Activated CD4-positive, alpha-beta T cell treated with anti-CD3 and anti-CD28 coated beads, Interleukin-10, Interleukin-2, amounts not matched to agents 100 ng/mL and 50 ng/mL, durations not matched to agents 16 hours and 8 hours (primary cell): ENCODE data around the gene CCL24.
"Not testable (repeated sequence)": the region's sequence is repeated elsewhere in the genome, so short reads cannot be mapped to it uniquely, and the experiment has no call there.

ENCODE experiments used
- DNase-seq: peaks from one replicate; pipeline ENCODE4 v3.0.0-alpha.2; 2020

CCL24 gene

DNA sequence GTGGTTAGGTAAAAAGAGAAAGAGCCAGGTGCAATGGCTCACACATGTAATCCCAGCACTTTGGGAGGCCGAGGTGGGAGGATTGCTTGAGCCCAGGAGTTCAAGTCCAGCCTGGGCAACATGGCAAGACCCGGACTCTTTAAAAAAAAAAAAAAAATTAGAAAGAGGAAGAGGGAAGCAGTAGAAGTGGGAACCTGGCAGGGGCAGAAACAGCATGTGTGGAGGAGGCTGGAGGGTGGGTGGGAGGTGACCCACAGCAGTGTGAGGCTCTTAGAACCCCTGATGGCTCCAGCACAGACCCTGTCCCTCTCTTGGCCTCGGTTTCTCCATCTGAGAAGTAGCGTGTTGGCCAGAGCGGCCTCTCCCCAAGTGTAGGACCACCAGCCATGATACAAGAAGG lies 4.9 kb upstream of the CCL24 start:
- no peak for DNase-seq

DNA sequence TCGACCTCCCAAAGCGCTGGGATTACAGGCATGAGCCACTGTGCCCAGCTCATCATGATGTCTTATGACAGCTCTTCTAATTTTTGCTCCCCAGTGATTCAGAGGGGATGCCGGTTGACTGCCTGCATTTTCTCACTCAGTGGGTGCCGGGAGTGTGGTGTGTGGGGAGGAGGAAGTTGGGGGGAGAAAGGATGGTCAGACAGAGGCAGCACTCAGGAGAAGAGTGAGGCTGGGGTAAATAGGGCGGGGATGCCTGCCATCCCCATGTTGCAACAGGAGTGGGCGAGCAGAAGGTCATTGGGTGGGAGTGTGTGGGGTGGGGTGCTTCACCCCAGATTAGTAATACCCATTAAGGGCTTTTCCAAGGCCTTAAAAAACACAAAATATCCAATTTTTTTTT lies 3.5 kb upstream of the CCL24 start:
- DNase-seq, result no peak

DNA sequence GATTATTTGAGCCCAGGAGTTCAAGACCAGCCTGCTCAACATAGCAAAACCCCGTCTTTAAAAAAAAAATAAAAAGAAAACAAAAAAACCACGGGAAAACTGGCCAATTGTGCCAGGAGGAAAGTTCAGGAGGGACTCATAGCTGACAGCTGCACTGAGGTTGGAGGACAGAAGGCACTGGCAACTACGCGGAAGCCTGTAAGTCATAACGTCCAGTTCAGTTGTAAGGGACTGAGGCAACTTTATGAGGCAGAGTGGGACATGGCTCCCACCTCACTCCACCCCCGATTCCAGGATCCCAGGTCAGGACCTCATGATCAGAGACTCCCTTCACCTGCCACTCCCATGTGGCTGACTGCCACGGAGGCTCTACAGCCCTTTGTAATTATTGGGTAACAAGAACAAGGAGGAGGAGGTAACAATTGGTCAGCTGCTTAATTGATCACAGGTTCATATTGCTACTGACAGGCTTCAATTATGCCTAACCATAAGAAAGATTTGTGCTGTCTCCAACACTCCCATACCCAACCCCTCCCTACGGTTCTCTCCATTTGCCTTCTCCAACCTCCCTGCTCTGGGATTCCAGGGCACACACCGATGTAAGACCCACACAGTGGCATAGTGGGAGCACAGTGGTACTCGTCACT lies 1.9 kb upstream of the CCL24 start:
- no peak for DNase-seq

DNA sequence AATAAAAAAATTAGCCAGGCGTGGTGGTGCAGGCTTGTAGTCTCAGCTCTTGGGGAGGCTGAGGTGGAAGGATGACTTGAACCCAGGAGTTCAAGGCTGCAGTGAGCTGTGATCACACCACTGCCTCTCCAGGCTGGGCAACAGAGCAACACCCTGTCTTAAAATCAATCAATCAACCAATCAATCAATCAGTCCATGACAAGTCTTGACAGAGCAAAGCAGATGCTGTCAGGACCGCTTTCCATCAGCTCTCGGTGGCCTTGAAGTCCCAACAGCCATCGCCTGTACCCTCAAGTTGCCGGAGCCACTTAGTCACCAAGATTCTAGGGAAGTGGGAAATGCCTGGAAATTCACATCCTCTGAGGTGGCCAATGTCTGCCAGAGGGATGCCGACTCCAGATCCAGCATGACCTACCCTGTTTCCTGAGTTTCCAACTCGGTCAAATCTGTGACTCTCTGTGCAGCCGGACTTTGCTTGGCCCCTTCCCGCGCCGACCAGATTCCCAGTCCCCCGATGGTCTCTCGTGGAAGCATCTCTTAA lies 871 bp upstream of the CCL24 start:
- DNase-seq, result no peak

DNA sequence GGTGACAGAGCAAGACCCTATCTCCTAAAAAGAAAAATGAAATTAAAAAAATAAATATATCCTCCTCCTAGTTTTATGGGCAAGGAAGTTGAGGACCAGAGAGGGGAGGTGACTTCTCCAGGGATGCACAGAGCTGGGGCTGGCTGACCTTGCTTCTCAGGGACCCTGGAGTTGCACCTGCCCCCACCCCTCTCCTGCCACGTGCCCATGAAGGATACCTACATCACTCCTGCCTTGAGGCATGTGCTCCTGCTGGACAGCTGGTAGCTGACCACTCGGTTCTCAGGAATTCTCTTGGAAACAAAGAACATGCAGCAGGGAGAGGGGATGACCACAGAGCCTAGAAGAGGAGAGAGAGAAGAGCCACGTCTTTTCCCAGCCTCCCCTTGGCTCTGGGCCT lies 522 bp downstream of the CCL24 start:
- DNase-seq, result no peak

DNA sequence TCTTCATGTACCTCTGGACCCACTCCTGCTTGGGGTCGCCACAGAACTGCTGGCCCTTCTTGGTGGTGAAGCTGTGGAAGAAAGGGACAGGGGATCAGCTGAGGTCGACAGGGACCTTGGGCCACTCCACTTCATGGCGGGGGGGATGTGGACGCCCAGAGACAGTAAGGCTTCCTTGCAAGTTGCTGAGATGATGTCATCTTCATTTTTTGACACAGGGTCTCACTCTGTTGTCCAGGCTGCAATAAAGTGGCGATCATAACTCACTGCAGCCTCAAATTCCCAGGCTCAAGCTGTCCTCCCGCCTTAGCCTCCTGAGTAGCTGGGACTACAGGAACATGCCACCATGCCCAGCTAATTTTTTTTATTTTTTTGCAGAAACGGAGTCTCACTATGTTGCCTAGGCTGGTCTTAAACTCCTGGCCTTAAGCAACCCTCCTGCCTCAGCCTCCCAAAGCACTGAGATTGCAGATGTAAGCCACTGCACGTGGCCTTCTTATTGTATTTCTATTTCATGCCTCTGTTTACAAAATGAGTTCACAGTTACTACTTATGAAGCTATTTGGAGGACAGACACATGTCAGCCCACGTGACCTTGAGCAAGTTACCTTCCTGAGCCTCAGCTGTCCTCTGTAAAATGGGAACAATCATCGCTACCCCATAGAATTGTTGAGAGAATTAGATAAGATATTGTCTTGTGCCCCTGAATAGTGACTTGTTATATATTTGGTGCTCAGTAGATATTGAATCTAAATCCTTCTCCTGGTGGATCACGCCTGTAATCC lies 1.5 kb downstream of the CCL24 start:
- no peak for DNase-seq

DNA sequence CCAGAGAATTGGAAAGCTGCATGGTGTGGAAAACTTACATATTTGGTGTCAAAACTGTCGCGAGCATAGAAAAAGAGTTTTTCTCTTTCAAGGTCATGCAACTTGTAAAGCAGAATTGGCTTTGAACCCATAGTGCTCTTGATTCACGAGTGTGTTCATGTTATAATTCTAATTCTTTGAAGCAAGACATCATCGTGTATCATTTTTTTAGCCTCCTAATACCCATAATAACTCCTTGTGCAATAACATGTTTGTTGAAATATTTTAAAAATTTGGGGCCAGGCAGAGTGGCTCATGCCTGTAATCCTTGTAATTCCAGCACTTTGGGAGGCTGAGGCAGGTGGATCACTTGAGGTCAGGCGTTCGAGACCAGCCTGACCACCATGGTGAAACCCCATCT lies 4.2 kb downstream of the CCL24 start:
- DNase-seq, result no peak

DNA sequence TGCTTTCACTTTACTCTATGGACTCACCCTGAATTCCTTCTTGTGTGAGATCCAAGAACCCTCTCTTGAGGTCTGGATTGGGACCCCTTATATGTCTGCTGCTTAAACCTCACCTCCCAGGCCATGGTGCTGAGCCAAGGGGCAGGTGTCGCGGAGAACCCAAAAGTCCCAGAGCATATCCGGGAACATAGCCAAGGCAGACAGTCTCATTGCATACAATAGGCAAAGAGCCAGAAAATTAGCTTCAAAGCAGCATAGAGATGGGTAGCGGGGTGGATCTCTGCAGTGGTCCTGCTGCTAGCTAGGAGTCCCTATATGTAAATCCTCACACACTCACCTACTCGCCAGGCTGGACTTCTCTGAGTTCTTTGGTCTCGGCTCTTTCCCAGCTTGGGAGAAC lies 5.5 kb downstream of the CCL24 start:
- no peak for DNase-seq

DNA sequence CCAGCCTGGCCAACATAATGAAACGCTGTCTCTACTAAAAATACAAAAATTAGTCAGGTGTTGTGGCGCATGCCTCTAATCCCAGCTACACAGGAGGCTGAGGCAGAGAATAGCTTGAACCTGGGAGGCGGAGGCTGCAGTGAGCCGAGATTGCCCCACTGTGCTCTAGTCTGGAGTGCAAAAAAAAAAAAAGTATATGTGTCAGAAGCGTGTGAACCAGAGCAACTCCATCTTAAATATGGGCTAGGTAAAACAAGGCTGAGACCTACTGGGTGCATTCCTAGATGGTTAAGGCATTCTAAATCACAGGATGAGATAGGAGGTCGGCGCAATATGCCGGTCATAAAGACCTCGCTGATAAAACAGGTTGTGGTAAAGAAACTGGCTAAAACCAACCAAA lies 6.2 kb downstream of the CCL24 start:
- no peak for DNase-seq

DNA sequence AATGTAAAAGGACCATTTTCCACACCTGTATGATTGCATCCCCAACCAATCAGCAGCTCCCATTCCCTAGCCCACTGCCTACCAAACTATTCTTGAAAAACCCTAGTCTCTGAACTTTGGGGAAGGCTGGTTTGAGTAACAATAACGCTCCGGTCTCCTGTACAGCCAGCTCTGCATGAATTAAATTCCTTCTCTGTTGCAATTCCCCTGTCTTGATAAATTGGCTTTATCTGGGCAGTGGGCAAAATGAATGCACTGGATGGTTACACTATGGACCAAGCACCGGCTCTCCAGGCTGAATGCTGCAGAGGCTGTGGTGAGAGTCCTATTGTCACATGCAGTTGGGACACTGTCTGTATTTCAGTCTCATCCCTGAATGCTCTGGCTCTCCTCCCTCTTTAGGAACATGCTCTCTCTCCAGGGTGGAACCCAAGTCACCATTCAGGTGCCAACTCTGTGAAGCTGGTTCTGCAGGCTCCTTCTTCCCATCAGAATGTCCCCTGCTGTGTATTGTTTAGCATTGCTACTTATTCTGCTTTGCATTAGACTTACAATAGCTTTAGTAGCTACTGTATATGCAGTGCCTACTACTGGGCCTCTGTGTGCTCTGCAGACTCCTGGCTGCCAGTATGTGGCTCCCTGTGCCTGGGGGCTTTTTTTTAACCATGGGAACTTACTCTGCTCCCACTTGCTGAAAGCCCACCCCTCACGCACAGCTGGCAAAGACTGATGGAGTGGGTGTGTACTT lies 6.9 kb downstream of the CCL24 start:
- DNase-seq, result no peak

DNA sequence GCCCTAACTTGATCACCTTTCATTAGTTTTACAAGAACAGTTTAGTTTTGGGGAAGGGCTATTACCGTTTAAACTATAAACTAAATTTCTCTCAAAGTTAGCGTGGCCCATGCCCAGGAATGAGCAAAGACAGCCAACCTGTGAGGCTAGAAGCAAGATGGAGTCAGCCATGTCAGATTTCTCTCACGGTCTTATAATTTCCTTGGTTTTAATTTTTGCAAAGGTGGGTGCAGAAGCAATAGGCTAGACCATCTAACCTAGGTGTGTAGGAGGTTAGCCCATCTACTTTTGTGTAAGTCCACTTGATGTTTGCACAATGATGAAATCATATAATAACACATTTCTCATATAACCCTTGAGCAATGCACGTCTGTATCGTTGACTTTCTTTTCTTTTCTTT lies 8.9 kb downstream of the CCL24 start:
- DNase-seq, result no peak

DNA sequence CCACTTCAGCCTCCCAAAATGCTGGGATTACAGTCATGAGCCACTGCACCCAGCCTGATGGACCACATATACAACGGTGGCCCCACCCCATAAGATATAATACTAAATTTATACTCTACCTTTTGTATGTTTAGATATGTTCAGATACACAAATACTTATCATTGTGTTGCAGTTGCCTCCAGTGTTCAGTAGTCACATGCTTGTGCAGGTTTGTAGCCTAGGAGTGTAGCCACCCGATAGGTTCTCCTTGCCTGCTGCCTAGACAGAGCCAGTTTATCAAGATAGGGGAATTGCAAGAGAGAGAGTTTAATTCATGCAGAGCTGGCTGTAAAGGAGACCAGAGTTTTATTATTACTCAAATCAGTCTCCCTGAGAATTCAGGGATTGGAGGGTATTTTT lies 9.6 kb downstream of the CCL24 start:
- no peak for DNase-seq

DNA sequence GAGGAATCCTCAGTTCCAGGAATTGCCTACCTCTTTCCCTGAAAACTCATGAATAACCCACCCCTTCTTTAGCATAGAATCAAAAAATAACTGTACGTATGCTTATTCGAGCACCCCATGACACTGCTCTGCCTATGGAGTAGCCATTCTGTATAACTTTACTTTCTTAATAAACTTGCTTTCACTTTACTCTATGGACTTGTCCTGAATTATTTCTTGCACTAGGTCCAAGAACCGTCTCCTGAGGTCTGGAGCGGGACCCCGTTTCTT lies 11.1 kb downstream of the CCL24 start:
- no peak for DNase-seq

DNA sequence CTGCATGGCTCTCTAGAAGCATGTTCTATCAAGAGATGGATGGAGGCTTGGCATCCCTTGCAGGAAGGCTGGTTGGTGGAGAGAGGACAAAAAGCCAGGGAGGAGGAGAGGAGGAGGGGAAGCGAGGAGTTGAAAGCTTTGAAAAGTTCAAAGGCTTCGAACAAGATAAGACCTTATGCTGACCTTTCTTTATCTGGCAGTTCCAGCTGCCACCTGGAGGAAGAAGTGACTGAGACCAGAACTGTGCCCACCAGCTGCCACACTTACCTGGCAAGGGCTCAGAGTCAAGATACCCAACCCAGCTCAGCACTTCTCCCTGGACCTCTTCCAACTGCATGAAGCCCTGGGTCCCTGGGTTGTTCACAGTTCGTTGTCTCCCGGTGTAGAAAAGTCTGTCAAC lies 14.8 kb downstream of the CCL24 start:
- DNase-seq, result no peak

DNA sequence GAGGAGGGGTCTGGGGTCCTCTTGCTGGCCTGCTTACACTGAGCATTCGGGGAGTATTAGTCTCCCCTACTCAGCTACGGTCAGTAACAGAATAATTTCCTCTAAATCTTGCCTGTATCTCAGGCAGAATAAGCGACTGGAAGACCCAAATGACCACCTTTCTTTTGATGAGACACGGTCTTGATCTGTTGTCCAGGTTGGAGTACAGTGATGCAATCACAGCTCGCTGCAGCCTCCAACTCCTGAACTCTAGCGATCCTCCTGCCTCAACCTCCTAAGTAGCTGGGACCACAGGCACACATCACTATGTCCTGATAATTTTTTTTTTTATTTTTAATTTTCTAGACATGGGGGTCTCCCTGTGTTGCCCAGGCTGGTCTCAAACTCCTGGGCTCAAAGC lies 17.2 kb downstream of the CCL24 start:
- DNase-seq, result no peak

DNA sequence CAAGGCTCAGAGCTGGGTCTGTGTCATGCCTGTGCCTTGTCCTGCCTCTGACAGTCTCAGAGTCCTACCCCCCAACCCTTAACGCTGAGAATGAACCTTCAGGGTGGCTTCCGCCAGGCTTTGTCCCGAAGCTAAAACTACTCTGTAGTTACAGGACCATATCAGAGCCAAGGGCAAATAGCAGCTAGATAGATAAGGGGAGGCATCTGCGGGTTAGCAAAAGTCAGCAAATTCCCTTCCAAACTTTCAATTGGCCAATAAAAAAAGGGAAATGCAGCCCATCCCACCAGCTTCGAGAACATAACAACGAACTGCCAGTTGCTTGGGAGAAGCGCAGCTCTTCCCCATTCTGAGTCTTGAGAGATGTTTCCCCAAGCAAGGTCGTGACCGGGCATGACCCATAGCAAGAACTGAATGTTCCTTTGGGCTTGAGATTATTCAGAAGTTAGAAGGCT lies 17.7 kb downstream of the CCL24 start:
- DNase-seq, result no peak

DNA sequence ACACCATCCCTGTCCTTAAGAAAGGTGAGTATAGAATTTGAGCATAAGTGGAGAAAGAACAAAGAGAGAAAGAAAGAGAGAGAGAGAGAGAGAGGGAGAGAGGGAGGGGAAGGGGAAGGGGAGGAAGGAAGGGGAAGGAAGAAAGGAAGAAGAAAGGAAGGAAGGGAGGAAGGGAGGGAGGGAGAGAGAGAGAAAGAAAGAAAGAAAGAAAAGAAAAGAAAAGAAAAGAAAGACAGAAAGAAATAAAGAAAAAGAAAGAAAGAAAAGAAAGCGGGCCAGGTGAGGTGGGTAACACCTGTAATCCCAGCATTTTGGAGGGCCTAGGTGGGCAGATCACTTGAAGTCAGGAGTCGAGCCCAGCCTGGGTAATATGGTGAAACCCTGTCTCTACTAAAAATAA lies 19.9 kb downstream of the CCL24 start:
- DNase-seq, result no peak

DNA sequence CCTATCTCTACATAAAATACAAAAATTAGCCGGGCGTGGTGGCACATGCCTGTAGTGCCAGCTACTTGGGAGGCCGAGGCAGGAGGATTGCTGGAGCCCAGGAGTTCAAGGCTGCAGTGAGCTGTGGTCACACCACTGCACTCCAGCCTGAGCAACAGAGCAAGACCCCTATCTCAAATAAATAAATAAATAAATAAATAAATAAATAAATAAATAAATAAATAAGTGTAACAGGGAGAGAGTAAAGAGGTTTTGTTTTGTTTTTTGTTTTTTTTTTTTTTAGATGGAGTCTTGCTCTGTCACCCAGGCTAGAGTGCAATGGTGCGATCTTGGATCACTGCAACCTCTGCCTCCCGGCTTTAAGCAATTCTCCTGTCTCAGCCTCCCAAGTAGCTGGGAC lies 21.0 kb downstream of the CCL24 start:
- DNase-seq, result not testable (repeated sequence)

DNA sequence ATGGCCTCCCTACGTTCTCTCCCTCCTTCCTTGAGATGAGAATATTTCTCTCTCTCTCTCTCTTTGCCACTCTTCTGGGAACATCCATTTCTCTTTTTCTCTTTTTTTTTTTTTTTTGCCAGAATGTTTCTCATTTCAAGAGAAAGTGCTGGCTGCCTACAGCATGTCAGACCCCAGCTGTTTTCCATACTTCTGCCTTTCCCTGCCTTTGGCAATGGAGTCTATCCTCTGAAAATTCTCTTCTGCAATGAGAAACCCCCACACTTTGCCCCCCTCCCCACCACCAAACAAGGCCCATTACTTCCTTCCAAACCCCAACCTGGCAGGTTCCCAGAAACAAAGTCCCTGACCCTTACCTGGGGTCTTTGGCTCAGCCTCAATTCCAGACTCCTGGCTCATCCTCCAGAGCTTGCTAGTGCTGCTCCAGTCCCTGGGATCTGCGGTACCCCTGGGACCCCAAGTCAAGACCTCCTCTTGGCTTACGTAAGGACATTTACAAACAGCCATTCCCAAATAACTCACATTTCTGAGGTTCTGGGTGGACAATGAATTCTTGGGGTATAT lies 24.2 kb downstream of the CCL24 start:
- DNase-seq, result no peak

DNA sequence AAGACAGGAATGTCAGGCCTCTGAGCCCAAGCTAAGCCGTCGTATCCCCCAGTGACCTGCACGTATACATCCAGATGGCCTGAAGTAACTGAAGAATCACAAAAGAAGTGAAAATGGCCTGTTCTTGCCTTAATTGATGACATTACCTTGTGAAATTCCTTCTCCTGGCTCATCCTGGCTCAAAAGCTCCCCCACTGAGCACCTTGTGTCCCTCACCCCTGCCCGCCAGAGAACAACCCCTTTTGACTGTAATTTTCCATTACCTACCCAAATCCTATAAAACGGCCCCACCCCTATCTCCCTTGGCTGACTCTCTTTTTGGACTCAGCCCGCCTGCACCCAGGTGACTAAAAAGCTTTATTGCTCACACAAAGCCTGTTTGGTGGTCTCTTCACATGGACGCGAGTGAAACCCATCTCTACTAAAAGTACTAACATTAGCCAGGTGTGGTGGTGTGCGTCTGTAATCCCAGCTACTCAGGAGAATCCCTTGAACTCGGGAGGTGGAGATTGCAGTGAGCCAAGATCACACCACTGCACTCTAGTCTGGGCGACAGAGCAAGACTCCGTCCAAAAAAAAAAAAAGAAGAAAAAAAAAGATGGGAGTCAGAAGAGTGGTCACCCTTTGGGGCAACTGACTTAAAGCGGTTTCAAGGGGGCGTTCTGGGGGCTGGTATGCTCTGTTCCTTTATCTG lies 25.3 kb downstream of the CCL24 start:
- not testable (repeated sequence) for DNase-seq

DNA sequence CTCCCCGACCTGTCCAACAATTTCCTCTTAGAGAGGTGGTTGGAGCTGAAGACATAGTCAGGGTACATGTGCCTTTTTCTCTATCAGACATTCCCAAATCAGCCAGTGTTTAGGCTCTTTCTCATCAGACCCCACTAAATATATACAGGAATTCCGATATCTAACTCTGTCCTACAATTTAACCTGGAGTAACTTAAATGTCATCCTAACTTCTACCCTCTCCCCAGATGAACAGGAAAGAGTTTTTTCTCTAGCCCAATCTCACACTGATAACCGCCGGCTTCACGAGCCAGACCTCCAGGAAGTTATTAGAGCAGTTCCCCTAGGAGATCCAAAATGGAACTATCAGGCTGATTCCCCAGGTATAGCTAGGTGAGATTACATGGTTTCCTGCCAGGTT lies 30.5 kb downstream of the CCL24 start:
- DNase-seq, result not testable (repeated sequence)

DNA sequence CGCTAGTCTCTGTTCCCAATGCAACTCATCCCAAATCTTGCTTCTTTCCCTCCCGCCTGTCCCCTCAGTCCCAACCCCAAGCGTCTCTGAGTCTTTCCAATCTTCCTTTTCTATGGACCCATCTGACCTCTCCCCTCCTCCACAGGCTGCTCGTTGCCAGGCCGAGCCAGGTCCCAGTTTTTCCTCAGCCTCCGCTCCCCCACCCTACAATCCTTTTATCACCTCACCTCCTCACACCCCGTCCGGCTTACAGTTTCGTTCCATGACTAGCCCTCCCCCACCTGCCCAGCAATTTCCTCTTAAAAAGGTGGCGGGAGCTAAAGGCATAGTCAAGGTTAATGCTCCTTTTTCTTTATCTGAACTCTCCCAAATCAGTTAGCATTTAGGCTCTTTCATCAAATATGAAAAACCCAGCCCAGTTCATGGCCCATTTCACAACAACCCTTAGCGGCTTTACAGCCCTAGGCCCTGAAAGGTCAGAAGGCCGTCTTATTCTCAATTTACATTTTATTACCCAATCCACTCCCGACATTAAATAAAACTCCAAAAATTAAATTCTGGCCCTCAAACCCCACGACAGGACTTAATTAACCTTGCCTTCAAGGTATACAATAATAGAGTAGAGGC lies 32.8 kb downstream of the CCL24 start:
- not testable (repeated sequence) for DNase-seq

DNA sequence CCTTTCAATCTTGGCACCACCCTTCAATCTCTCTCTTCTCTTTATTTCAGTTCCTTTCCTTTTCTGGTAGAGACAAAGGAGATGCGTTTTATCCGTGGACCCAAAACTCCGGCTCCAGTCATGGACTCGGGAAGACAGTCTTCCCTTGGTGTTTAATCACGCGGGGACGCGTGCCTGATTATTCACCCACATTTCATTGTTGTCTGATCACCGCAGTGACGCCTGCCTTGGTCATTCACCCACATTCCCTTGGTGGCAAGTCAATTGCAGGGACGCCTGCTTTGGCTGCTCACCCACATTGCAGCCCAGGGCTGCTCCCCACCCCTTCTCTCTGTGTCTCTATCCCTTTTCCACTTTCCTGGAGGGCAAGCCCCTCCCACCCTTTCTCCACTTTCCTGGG lies 34.1 kb downstream of the CCL24 start:
- DNase-seq, result not testable (repeated sequence)
